Heart left ventricle (tissue), 16 donors: ENCODE measurements around the gene INPP4A. TPM values are rescaled to one million over a fixed set of nuclear protein-coding genes. Genes with fewer than 3 reads are reported as not detected.

ENCODE experiments used
- ATAC-seq, 4 donors: fragments of 200-7000 bp; cut with Tn5 transposase; one replicate each; pipeline ENCODE4 v1.9.1; 2020 to 2022; ENCODE audit warnings: moderate library complexity in 4 of 4, mild to moderate bottlenecking in 3 of 4, moderate number of reproducible peaks in 1 of 4
- DNase-seq, 5 donors: peaks; one replicate each; pipeline ENCODE4 v3.0.0-alpha.2; 2020
- H3K27ac ChIP-seq, 12 donors: fragments of 200-600 bp; sonication (generic) in 4 of 12; one replicate each; pipeline versions ENCODE4 v1.5.0 to v1.8.0; 2016 to 2022; ENCODE audit warnings: mild to moderate bottlenecking in 2 of 12
- H3K27me3 ChIP-seq, 9 donors: fragments of 200-600 bp; sonication (generic) in 2 of 9; one replicate each; pipeline versions ENCODE4 v1.5.1 to v1.8.0; 2016 to 2022; ENCODE audit warnings: mild to moderate bottlenecking in 3 of 9
- H3K36me3 ChIP-seq, 9 donors: fragments of 200-600 bp; sonication (generic) in 2 of 9; one replicate each; pipeline versions ENCODE4 v1.5.0 to v1.8.0; 2018 to 2022; ENCODE audit warnings: mild to moderate bottlenecking in 2 of 9
- H3K4me1 ChIP-seq, 12 donors: fragments of 200-600 bp; sonication (generic) in 4 of 12; one replicate each; pipeline versions ENCODE4 v1.5.0 to v1.8.0; 2016 to 2022; ENCODE audit warnings: mild to moderate bottlenecking in 3 of 12
- H3K4me3 ChIP-seq, 12 donors: fragments of 200-600 bp; sonication (generic) in 4 of 12; one replicate each; pipeline versions ENCODE4 v1.5.0 to v1.8.0; 2017 to 2022; ENCODE audit warnings: mild to moderate bottlenecking in 9 of 12, moderate library complexity in 4 of 12
- H3K9me3 ChIP-seq, 12 donors: fragments of 200-600 bp; sonication (generic) in 4 of 12; one replicate each; pipeline versions ENCODE4 v1.5.0 to v1.8.0; 2016 to 2022; ENCODE audit warnings: mild to moderate bottlenecking in 1 of 12
- POLR2A ChIP-seq, 2 donors: fragments of 450-650 bp; IDR thresholded peaks; one replicate each; pipeline ENCODE4 v1.6.1; 2017; ENCODE audit warnings: antibody characterized with exemption in 2 of 2, mild to moderate bottlenecking in 2 of 2, moderate library complexity in 2 of 2
- WGBS, 4 donors: extraction: QIAGEN DNeasy Blood & Tissue Kit in 2 of 4; methylation state at CpG; one replicate each; pipeline versions ENCODE4 v1.1.5 to v1.1.7; 2013 to 2018; 5-methylcytosine and 5-hydroxymethylcytosine counted together
- intact Hi-C, 10 donors: fragments of 100-400 bp; cut with DNase I; formaldehyde crosslinking; loops; one replicate each; pipeline versions ENCODE4 v1.11.1 to v1.14.2; 2022
- polyA plus RNA-seq, 2 donors: library from polyadenylated mRNA; stranded (reverse); fragments of 200-250 nt; gene quantifications; one replicate each; pipeline ENCODE4 v1.2.3, GENCODE V29; 2013
- total RNA-seq, 9 donors: library from RNA; depleted of rRNA in 2 of 9; stranded (reverse); fragments of >200 nt in 2 of 9; fragmentation: NEBNext Ultra II Directional in 3 of 9; extraction: Animal tissue kit (Norgen Biotek cat#: 25700) in 3 of 9; gene quantifications; one replicate each; pipeline versions ENCODE4 v1.1.0 to v1.2.4, GENCODE V29; 2016 to 2023
- TF ChIP-seq, protein P1 (sequence below), 12 donors: fragments of 200-600 bp; sonication (generic) in 4 of 12; IDR thresholded peaks; one replicate each; pipeline versions ENCODE4 v1.5.0 to v1.8.0; 2018 to 2022; ENCODE audit warnings: antibody characterized with exemption in 12 of 12, mild to moderate bottlenecking in 5 of 12
- donor health status: ischemic (EF 13 %, LVEDD 7.1; RV severe dilation, severe dysfunction).
- donor health status: healthy with polysubstance abuse.
- donor health status: DM: no; HTN: yes; CAD: no.
- donor health status: DM: no; HTN: no; CAD: no.
- donor health status: ischemic (EF 25% LVEDD 6.9; RV normal size, moderate dysfunction).
- donor health status: ischemic (EF 25% LVEDD 5.7; RV mildly dilated, moderate dysfunction).
- donor health status: healthy.
- donor health status: DM: yes; HTN: yes; CAD: no.
- donor health status: ischemic (EF 35%, LVEDD 5.7; RV mildly dilated, moderate dysfunction).
- donor health status: nonischemic (EF 11% LVEDD 7.7; RV severe dilation, severe dysfunction).
- donor health status: DM: yes; HTN: yes; CAD: no.
- donor health status: PGD.
- donor health status: ischemic (EF 29% LVEDD 5.4; RV normal size, mild dysfunction).
- donor health status: nonischemic (EF 23%, LVEDD 6.1; RV moderate dilation, normal function).

Gene INPP4A
- total and polyA plus RNA-seq, 11 donors, result 5.1 to 30.5 (median 20.3) TPM

DNA sequence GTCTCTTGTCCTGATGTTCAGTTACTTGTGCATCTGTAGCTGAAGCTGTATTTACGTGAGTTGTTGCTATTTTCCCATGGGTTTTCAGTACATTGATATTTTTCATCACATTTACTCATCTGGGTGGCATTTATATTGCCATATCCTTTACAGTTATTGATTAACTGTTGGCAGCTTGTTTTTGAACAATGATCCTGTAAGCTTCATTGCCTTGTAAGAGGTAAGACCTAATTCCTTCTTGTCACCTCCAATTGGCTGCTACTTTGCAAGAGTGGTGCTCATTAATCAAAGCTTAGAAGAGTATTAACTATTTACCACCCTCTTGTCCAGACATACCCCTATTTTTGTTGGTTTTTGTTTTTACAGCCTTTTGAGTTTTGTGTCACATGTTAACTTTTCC, 88.9 kb downstream of the INPP4A start:
- no peak for TF ChIP-seq POLR2A (IDR thresholded peaks at IDR 0.05)
- Histone ChIP-seq H3K4me3 (no peak overlapping the region), H3K27me3 (no peaks in the 10 kb centered on the region), H3K4me1 (no peaks in the 10 kb centered on the region), H3K9me3 (no peaks in the 10 kb centered on the region), H3K27ac (no peak overlapping the region), H3K36me3 (peaks cover 0 to 60% (median 44%) of the 10 kb centered on the region in 9 donors)
- no peak for ATAC-seq
- intact Hi-C loops, result no loop called here
- 81 to 97% (median 94%) methylated on average over 1 of the region's 1 CpG for WGBS, 4 donors
- no peak for DNase-seq

DNA sequence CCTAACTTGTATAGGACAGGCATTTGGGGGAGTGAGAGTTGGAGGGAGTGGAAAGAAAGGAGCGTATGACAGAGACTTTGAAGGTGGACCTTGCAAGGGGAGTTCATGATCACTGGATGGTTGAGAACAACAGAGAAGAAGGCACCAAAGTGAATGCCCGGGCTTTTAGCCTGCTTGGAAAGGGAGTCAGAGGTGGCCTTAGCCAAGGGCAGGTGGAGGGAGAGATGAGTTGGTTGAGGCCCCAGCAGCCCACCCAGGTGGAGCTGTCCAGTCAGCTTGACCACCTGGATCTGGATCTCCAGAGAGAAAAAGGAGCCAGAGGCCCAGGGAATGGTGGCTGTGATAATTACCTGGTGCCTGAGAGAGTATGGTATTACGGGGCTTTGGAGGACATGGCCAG, 90.1 kb downstream of the INPP4A start:
- H3K27me3 ChIP-seq, result no peaks in the 10 kb centered on the region
- no peak overlapping the region for H3K4me3 ChIP-seq
- no peak overlapping the region for H3K27ac ChIP-seq
- no peak for ATAC-seq
- no peak for DNase-seq
- H3K4me1 ChIP-seq, result no peaks in the 10 kb centered on the region
- H3K36me3 ChIP-seq, result peaks cover 0 to 72% (median 56%) of the 10 kb centered on the region in 9 donors
- WGBS, 4 donors, result 98% methylated on average over 3 of the region's 3 CpGs
- intact Hi-C loops, result no loop called here
- H3K9me3 ChIP-seq, result no peaks in the 10 kb centered on the region
- TF ChIP-seq, protein P1, sequence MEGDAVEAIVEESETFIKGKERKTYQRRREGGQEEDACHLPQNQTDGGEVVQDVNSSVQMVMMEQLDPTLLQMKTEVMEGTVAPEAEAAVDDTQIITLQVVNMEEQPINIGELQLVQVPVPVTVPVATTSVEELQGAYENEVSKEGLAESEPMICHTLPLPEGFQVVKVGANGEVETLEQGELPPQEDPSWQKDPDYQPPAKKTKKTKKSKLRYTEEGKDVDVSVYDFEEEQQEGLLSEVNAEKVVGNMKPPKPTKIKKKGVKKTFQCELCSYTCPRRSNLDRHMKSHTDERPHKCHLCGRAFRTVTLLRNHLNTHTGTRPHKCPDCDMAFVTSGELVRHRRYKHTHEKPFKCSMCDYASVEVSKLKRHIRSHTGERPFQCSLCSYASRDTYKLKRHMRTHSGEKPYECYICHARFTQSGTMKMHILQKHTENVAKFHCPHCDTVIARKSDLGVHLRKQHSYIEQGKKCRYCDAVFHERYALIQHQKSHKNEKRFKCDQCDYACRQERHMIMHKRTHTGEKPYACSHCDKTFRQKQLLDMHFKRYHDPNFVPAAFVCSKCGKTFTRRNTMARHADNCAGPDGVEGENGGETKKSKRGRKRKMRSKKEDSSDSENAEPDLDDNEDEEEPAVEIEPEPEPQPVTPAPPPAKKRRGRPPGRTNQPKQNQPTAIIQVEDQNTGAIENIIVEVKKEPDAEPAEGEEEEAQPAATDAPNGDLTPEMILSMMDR (IDR thresholded peaks at IDR 0.05), result no peak
- TF ChIP-seq POLR2A (IDR thresholded peaks at IDR 0.05), result no peak

GRCh38 chr2:98535971-98536677, 91.5 kb downstream of the INPP4A start:
- no peaks in the 10 kb centered on the region for H3K4me1 ChIP-seq
- intact Hi-C loops, result no loop called here
- DNase-seq (no peak), ATAC-seq (no peak)
- H3K27me3 ChIP-seq, result no peaks in the 10 kb centered on the region
- H3K27ac ChIP-seq, result no peak overlapping the region
- no peak for TF ChIP-seq POLR2A (IDR thresholded peaks at IDR 0.05)
- TF ChIP-seq, protein P1 (IDR thresholded peaks at IDR 0.05), result no peak
- no peak overlapping the region for H3K4me3 ChIP-seq
- peaks cover 0 to 86% (median 68%) of the 10 kb centered on the region in 9 donors for H3K36me3 ChIP-seq
- no peaks in the 10 kb centered on the region for H3K9me3 ChIP-seq
- 89 to 98% (median 96%) methylated on average over 6 of the region's 6 CpGs for WGBS, 4 donors

DNA sequence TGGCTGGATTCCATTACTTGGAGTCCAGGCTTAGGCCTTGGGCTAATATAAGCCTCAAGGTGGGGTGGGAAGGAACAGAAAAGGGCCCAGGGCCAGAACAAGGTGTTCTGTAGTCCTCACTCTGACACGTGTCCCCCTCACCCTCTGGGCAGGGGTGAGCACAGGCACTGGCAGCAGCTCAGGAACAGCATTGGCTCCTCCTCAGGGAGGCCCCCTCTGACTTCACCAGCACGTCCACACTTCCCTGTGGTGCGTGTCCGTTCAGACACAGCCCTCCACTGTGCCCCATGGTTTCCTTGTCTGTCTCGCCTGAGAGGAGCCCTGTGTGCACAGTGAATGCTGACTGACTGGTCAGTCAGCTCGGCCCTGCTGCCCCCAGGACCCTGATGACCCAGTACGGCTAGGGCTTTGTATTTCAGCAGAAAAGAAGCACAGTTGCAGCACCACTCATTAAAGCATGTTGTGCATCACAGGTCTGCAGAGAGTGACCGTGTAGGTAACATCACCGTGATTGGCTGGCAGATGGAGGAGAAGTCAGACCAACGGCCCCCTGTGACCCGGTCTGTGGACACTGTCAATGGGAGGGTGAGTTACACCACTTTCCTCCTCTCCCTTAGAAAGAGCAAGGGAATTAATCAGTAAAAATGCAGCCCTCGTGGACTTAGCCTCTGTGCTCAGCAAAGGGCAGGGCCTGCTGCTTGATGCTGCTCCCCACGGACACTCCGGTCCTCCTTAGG, 92.9 kb downstream of the INPP4A start:
- Histone ChIP-seq H3K36me3 (peaks cover 0 to 97% (median 72%) of the 10 kb centered on the region in 9 donors), H3K27ac (peak overlapping the region in 1 of 12 donors; percentile 46), H3K9me3 (no peaks in the 10 kb centered on the region), H3K27me3 (no peaks in the 10 kb centered on the region), H3K4me1 (peaks cover 0 to 7% (median 0%) of the 10 kb centered on the region in 12 donors), H3K4me3 (no peak overlapping the region)
- intact Hi-C loops, result no loop called here
- WGBS, 4 donors, result 90 to 96% (median 94%) methylated on average over 10 to 14 of the region's 14 CpGs
- ATAC-seq (peak in 1 of 4 donors; percentile 22), DNase-seq (no peak)
- TF ChIP-seq POLR2A (IDR thresholded peaks at IDR 0.05), result no peak
- TF ChIP-seq, protein P1 (IDR thresholded peaks at IDR 0.05), result no peak
